Kidney (tissue), 14 donors: ENCODE measurements around the gene IFT88. TPM values are rescaled to one million over a fixed set of nuclear protein-coding genes. Genes with fewer than 3 reads are reported as not detected.

Source experiments
- DNase-seq, 5 donors: peaks; one replicate each; pipeline ENCODE4 v3.0.0-alpha.2; 2013 to 2020
- FAIRE-seq: peaks from 2 replicates; lab custom pipeline; 2012; peaks lifted over from hg19 to GRCh38; lab: Jason Lieb, UNC
- H3K27ac ChIP-seq, 2 donors: one replicate each; pipeline ENCODE4 v1.7.0; 2013; ENCODE audit warnings: low read depth in 2 of 2, low read length in 2 of 2, inconsistent platforms in 1 of 2
- H3K27me3 ChIP-seq: one replicate; pipeline ENCODE4 v1.7.1; 2013; ENCODE audit warnings: low read length, inconsistent platforms; ENCODE audit not compliant: control insufficient read depth, insufficient read depth
- H3K36me3 ChIP-seq, 3 donors: one replicate each; pipeline versions ENCODE4 v1.7.0 to v1.7.1; 2013; ENCODE audit warnings: low read length in 3 of 3, control low read depth in 1 of 3, inconsistent platforms in 1 of 3; ENCODE audit not compliant: insufficient read depth in 3 of 3, control insufficient read depth in 2 of 3
- H3K4me1 ChIP-seq, 3 donors: one replicate each; pipeline versions ENCODE4 v1.7.0 to v1.7.1; 2013; ENCODE audit warnings: low read length in 3 of 3, inconsistent platforms in 1 of 3, low read depth in 1 of 3; ENCODE audit not compliant: control insufficient read depth in 2 of 3, insufficient read depth in 2 of 3
- H3K4me3 ChIP-seq, 3 donors: one replicate each; pipeline versions ENCODE4 v1.7.0 to v1.8.1; 2013; ENCODE audit warnings: low read length in 3 of 3, control low read depth in 1 of 3, inconsistent platforms in 1 of 3
- H3K9ac ChIP-seq, 3 donors: one replicate each; pipeline versions ENCODE4 v1.7.0 to v1.7.1; 2013; ENCODE audit warnings: low read length in 3 of 3, control low read depth in 1 of 3, inconsistent platforms in 1 of 3
- H3K9me3 ChIP-seq, 3 donors: one replicate each; pipeline versions ENCODE4 v1.7.0 to v1.7.1; 2013; ENCODE audit warnings: low read length in 3 of 3, control low read depth in 1 of 3, inconsistent platforms in 1 of 3; ENCODE audit not compliant: control insufficient read depth in 2 of 3, insufficient read depth in 1 of 3
- CTCF ChIP-seq: IDR thresholded peaks from 3 replicates; pipeline ENCODE4 v1.5.1; 2012; ENCODE audit warnings: mild to moderate bottlenecking, moderate library complexity, borderline replicate concordance; ENCODE audit not compliant: insufficient read depth; ENCODE audit errors: extremely low read depth
- intact Hi-C: fragments of 100-400 bp; cut with DNase I; formaldehyde crosslinking; loops from one replicate; pipeline ENCODE4 v1.11.1; 2022
- polyA plus RNA-seq: library from polyadenylated mRNA; stranded (reverse); fragments of 350-450 nt; fragmentation: Illumina TruSeq; extraction: RNeasy Lipid Tissue Mini Kit (QIAGEN cat#74804); gene quantifications from one replicate; pipeline ENCODE4 v1.2.3, GENCODE V29; 2014; ENCODE audit warnings: low read depth, low replicate concordance; ENCODE audit not compliant: insufficient read depth
- total RNA-seq: library from RNA; stranded (reverse); fragmentation: NEBNext Ultra II Directional; extraction: Animal tissue kit (Norgen Biotek cat#: 25700); gene quantifications from one replicate; pipeline ENCODE4 v1.2.1, GENCODE V29; 2021
- donor health status: control.
- donor health status: control.
- donor health status: control.
- donor health status: control.
- donor health status: control.
- donor health status: DM: yes; HTN: yes; CAD: no.
- donor health status: Normal renal cell carcinoma (clear cell type).

The IFT88 gene
- total and polyA plus RNA-seq, 2 donors from 2014 or later: 20.2 to 30.3 TPM

GRCh38 chr13:20580257-20580656, 13.3 kb downstream of the IFT88 start:
- Histone ChIP-seq H3K4me1 (peaks cover 0 to 4% (median 0%) of the 10 kb centered on the region in 3 donors), H3K9ac (no peak overlapping the region), H3K27ac (no peak overlapping the region), H3K4me3 (no peak overlapping the region), H3K9me3 (peaks cover 0 to 5% (median 0%) of the 10 kb centered on the region in 3 donors), H3K27me3 (no peaks in the 10 kb centered on the region), H3K36me3 (peaks cover 12 to 22% (median 12%) of the 10 kb centered on the region in 3 donors)
- no peak for TF ChIP-seq CTCF
- DNase-seq (no peak), FAIRE-seq (no peak)
- intact Hi-C loops: no loop called here

- no peaks in the 10 kb centered on the region for H3K27me3 ChIP-seq
- TF ChIP-seq CTCF: no peak
- H3K9me3 ChIP-seq: no peaks in the 10 kb centered on the region
- intact Hi-C loops: no loop called here
- H3K9ac ChIP-seq: no peak overlapping the region
- H3K27ac ChIP-seq: no peak overlapping the region
- peaks cover 0 to 4% (median 0%) of the 10 kb centered on the region in 3 donors for H3K4me1 ChIP-seq
- H3K4me3 ChIP-seq: no peak overlapping the region
- DNase-seq (no peak), FAIRE-seq (no peak)
- peaks cover 6 to 18% (median 10%) of the 10 kb centered on the region in 3 donors for H3K36me3 ChIP-seq
Measured at GRCh38 chr13:20582026-20582425, 15.1 kb downstream of the IFT88 start.

- no peak overlapping the region for H3K9ac ChIP-seq
- peaks cover 0 to 4% (median 0%) of the 10 kb centered on the region in 3 donors for H3K4me1 ChIP-seq
- peaks cover 6 to 18% (median 10%) of the 10 kb centered on the region in 3 donors for H3K36me3 ChIP-seq
- H3K9me3 ChIP-seq: no peaks in the 10 kb centered on the region
- H3K27ac ChIP-seq: no peak overlapping the region
- FAIRE-seq: no peak
- no peak overlapping the region for H3K4me3 ChIP-seq
- no peak for DNase-seq
- intact Hi-C loops: no loop called here
- no peak for TF ChIP-seq CTCF
- H3K27me3 ChIP-seq: no peaks in the 10 kb centered on the region
Measured at GRCh38 chr13:20583803-20584293, 16.9 kb downstream of the IFT88 start.

- DNase-seq: no peak
Measured at GRCh38 chr13:20585371-20585770, 18.4 kb downstream of the IFT88 start.

More at GRCh38 chr13:20585371-20585770, 18.4 kb downstream of the IFT88 start:
- no peaks in the 10 kb centered on the region for H3K9me3 ChIP-seq
- H3K4me3 ChIP-seq: no peak overlapping the region
- H3K27ac ChIP-seq: no peak overlapping the region
- TF ChIP-seq CTCF: no peak
- H3K9ac ChIP-seq: no peak overlapping the region
- no peak for FAIRE-seq
- intact Hi-C loops: no loop called here
- no peaks in the 10 kb centered on the region for H3K4me1 ChIP-seq
- peaks cover 4 to 11% (median 10%) of the 10 kb centered on the region in 3 donors for H3K36me3 ChIP-seq
- no peaks in the 10 kb centered on the region for H3K27me3 ChIP-seq
